ENCODE measurements around the gene BCL2.

GRCh38 chr18:63109802-63110201 is 209.8 kb downstream of the BCL2 start:
- TF ChIP-seq POLR2AphosphoS5 (IDR thresholded peaks at IDR 0.05; ENCODE audit: borderline replicate concordance, low read depth, low read length) (no peak), EZH2 (IDR thresholded peaks at IDR 0.05) (no peak)

All from SK-N-MC (cell line).